ENCODE data around the gene AGPAT3. TPM values are rescaled to one million over a fixed set of nuclear protein-coding genes. Genes with fewer than 3 reads are reported as not detected.

AGPAT3 gene
- total RNA-seq (2022; extraction: Qiagen RNA extraction; ENCODE audit: low read depth) = 18.7 to 28.1 TPM (median 23.7 TPM) in 5 replicates

GRCh38 chr21:43864962-43865539, at the start of gene AGPAT3:
AGPAT3 (plus strand) TSS chr21:43865223; CDS start chr21:43959682, 94,459 bp downstream.

GRCh38 chr21:44011579-44012473, 146.8 kb downstream of the AGPAT3 start, which contains the start of gene TRAPPC10:
TRAPPC10 (plus strand) TSS chr21:44012309; CDS start chr21:44012494, 185 bp downstream.

Other genes with a start within 250 kb of the AGPAT3 start
- 0.79 to 1.9 TPM (median 1.7 TPM) in 5 replicates for gene HSF2BP, start 205.7 kb upstream of the AGPAT3 start, total RNA-seq (2022; extraction: Qiagen RNA extraction; ENCODE audit: low read depth)
- gene RRP1B, start 205.7 kb upstream of the AGPAT3 start, total RNA-seq (2022; extraction: Qiagen RNA extraction; ENCODE audit: low read depth) = 32.3 to 40.8 TPM (median 37.1 TPM) in 5 replicates
- 210 to 366 TPM (median 342 TPM) in 5 replicates for gene PDXK, start 146.1 kb upstream of the AGPAT3 start, total RNA-seq (2022; extraction: Qiagen RNA extraction; ENCODE audit: low read depth)
- 81.7 to 101 TPM (median 88.1 TPM) in 5 replicates for gene CSTB, start 88.9 kb upstream of the AGPAT3 start, total RNA-seq (2022; extraction: Qiagen RNA extraction; ENCODE audit: low read depth)
- 29.9 to 39.4 TPM (median 36.3 TPM) in 5 replicates for gene RRP1, start 75.6 kb upstream of the AGPAT3 start, total RNA-seq (2022; extraction: Qiagen RNA extraction; ENCODE audit: low read depth)
- 14.0 to 18.6 TPM (median 18.3 TPM) in 5 replicates for gene TRAPPC10, start 147.1 kb downstream of the AGPAT3 start, total RNA-seq (2022; extraction: Qiagen RNA extraction; ENCODE audit: low read depth)
- gene PWP2, start 242.2 kb downstream of the AGPAT3 start, total RNA-seq (2022; extraction: Qiagen RNA extraction; ENCODE audit: low read depth) = 1.4 to 4.4 TPM (median 2.2 TPM) in 5 replicates